ENCODE results near the gene SLC10A1.
"Not testable (repeated sequence)": the region's sequence is repeated elsewhere in the genome, so short reads cannot be mapped to it uniquely, and the experiment has no call there.

Gene SLC10A1

GRCh38 chr14:69767369-69767999, 29.6 kb downstream of the SLC10A1 start:
- peak; percentile 92 for DNase-seq

GRCh38 chr14:69766984-69767368, 30.1 kb downstream of the SLC10A1 start, which contains the start of gene SRSF5:
Gene SRSF5 (plus strand): TSS chr14:69767142. CDS start chr14:69768157, 1,015 bp downstream.
- DNase-seq = peak; percentile 97

GRCh38 chr14:69763761-69764510, 33.1 kb downstream of the SLC10A1 start:
- no peak for DNase-seq

- no peak for DNase-seq
Measured at GRCh38 chr14:69760810-69761209, 36.2 kb downstream of the SLC10A1 start.

GRCh38 chr14:69756298-69756697, 40.7 kb downstream of the SLC10A1 start:
- DNase-seq = no peak

GRCh38 chr14:69755784-69756183, 41.3 kb downstream of the SLC10A1 start:
- no peak for DNase-seq

GRCh38 chr14:69755296-69755695, 41.7 kb downstream of the SLC10A1 start:
- no peak for DNase-seq

GRCh38 chr14:69754487-69754886, 42.6 kb downstream of the SLC10A1 start:
- DNase-seq = no peak

GRCh38 chr14:69753860-69754259, 43.2 kb downstream of the SLC10A1 start:
- no peak for DNase-seq

- DNase-seq = no peak
Measured at GRCh38 chr14:69752773-69753172, 44.3 kb downstream of the SLC10A1 start.

- DNase-seq = no peak
Measured at GRCh38 chr14:69750495-69750894, 46.5 kb downstream of the SLC10A1 start.

GRCh38 chr14:69749956-69750355, 47.1 kb downstream of the SLC10A1 start:
- no peak for DNase-seq

- DNase-seq = no peak
Measured at GRCh38 chr14:69741055-69741454, 56.0 kb downstream of the SLC10A1 start.

GRCh38 chr14:69736405-69736804, 60.6 kb downstream of the SLC10A1 start:
- not testable (repeated sequence) for DNase-seq

GRCh38 chr14:69731919-69732598, 65.0 kb downstream of the SLC10A1 start:
- DNase-seq = not testable (repeated sequence)

GRCh38 chr14:69727860-69728259, 69.2 kb downstream of the SLC10A1 start:
- no peak for DNase-seq

GRCh38 chr14:69726761-69727511, 70.1 kb downstream of the SLC10A1 start:
- peak; percentile 73 for DNase-seq

Data from fibroblast of upper back skin (primary cell).